A549 (cell line): ENCODE results near the gene TMEM213. TPM values are rescaled to one million over a fixed set of nuclear protein-coding genes. Genes with fewer than 3 reads are reported as not detected.

Experiments
- ATAC-seq, 2 experiments: fragments of 200-7000 bp in 1 of 2; fragments of >200 bp in 1 of 2; cut with Nextera tagmentation in 1 of 2; cut with Tn5 transposase in 1 of 2; 3 replicates each; pipeline versions ENCODE4 v1.8.0 to v1.9.1; 2018 to 2020; ENCODE audit warnings: mild to moderate bottlenecking in 1 of 2, moderate library complexity in 1 of 2
- CTCF ChIA-PET: fragments of 300-600 bp; sonication (Branson Sonifier 250); formaldehyde crosslinking; extraction: SDS; loops from one replicate; lab custom pipeline; 2021; ENCODE audit warnings: antibody characterized with exemption, inconsistent platforms; lab: Yijun Ruan, JAX
- POLR2A ChIA-PET: fragments of 350-600 bp; formaldehyde crosslinking; extraction: SDS; loops from one replicate; lab custom pipeline; 2021; ENCODE audit warnings: antibody characterized with exemption, inconsistent platforms; lab: Yijun Ruan, JAX
- DNase-seq, 2 experiments: peaks; one replicate each; pipeline versions ENCODE4 v3.0.0 to v3.0.0-alpha.2; 2011 to 2016; ENCODE audit warnings: low read depth in 1 of 2, low spot score in 1 of 2
- FAIRE-seq: peaks from 2 replicates; lab custom pipeline; 2011; peaks lifted over from hg19 to GRCh38; lab: Jason Lieb, UNC
- H3K27ac ChIP-seq, 2 experiments: fragments of >200 bp; sonication (Bioruptor Twin); formaldehyde crosslinking; 3 replicates each; pipeline ENCODE4 v1.5.1; 2016 to 2017
- H3K4me1 ChIP-seq: fragments of >200 bp; sonication (Bioruptor Twin); formaldehyde crosslinking; 3 replicates; pipeline ENCODE4 v1.6.1; 2016
- H3K4me2 ChIP-seq: fragments of >200 bp; sonication (Bioruptor Twin); formaldehyde crosslinking; 3 replicates; pipeline ENCODE4 v1.6.1; 2016
- H3K4me3 ChIP-seq: fragments of >200 bp; sonication (Bioruptor Twin); formaldehyde crosslinking; 3 replicates; pipeline ENCODE4 v1.5.1; 2016
- H3K9me3 ChIP-seq: fragments of >200 bp; sonication (Bioruptor Twin); formaldehyde crosslinking; 3 replicates; pipeline ENCODE4 v1.6.1; 2016
- BHLHE40 ChIP-seq: IDR thresholded peaks from 2 replicates; pipeline ENCODE4 v1.6.1; 2012; ENCODE audit warnings: low read depth, low read length, inconsistent platforms
- CHD2 ChIP-seq: fragments of 150-350 bp; IDR thresholded peaks from 2 replicates; pipeline ENCODE4 v1.6.1; 2014; ENCODE audit warnings: low read length; ENCODE audit not compliant: partially characterized antibody
- FOSB ChIP-seq: fragments of 250-450 bp; sonication (Bioruptor Pico); IDR thresholded peaks from 2 replicates; pipeline ENCODE4 v1.5.0; 2020; ENCODE audit warnings: mild to moderate bottlenecking, moderate library complexity
- GATA3 ChIP-seq: IDR thresholded peaks from 2 replicates; pipeline ENCODE4 v1.6.1; 2012; ENCODE audit warnings: borderline replicate concordance
- HOXA7 ChIP-seq: fragments of 250-450 bp; sonication (Bioruptor Pico); IDR thresholded peaks from 2 replicates; pipeline ENCODE4 v1.5.0; 2020; ENCODE audit warnings: mild to moderate bottlenecking, moderate library complexity
- HOXB5 ChIP-seq: fragments of 250-450 bp; sonication (Bioruptor Pico); IDR thresholded peaks from 2 replicates; pipeline ENCODE4 v1.5.0; 2020; ENCODE audit warnings: mild to moderate bottlenecking, moderate library complexity
- JUN ChIP-seq, 2 experiments: fragments of >200 bp; sonication (Bioruptor Twin); formaldehyde crosslinking; IDR thresholded peaks; 2 replicates in 1 of 2; 3 replicates in 1 of 2; pipeline ENCODE4 v1.6.1; 2016 to 2017
- MAX ChIP-seq: IDR thresholded peaks from 2 replicates; pipeline ENCODE4 v1.6.1; 2012
- MAZ ChIP-seq: fragments of 150-350 bp; IDR thresholded peaks from 2 replicates; pipeline ENCODE4 v1.6.1; 2014; ENCODE audit warnings: antibody characterized with exemption, low read depth, low read length, borderline replicate concordance
- MYC ChIP-seq: IDR thresholded peaks from 2 replicates; pipeline ENCODE4 v1.6.1; 2012; ENCODE audit warnings: mild to moderate bottlenecking, inconsistent platforms, low read length, improper control_type of control experiment, borderline replicate concordance
- NFE2L2 ChIP-seq: fragments of 150-350 bp; conservative IDR thresholded peaks from 2 replicates; pipeline ENCODE4 v1.6.1; 2014; ENCODE audit warnings: low read length
- PBX3 ChIP-seq: IDR thresholded peaks from 2 replicates; pipeline ENCODE4 v1.6.1; 2012
- RARB ChIP-seq: fragments of 250-450 bp; sonication (Bioruptor Pico); IDR thresholded peaks from 2 replicates; pipeline ENCODE4 v1.8.0; 2021; ENCODE audit warnings: mild to moderate bottlenecking, moderate library complexity
- RCOR1 ChIP-seq: fragments of 150-350 bp; IDR thresholded peaks from 2 replicates; pipeline ENCODE4 v1.6.1; 2014; ENCODE audit warnings: antibody characterized with exemption, low read length, low read depth
- RFX5 ChIP-seq: fragments of 450-650 bp; IDR thresholded peaks from 2 replicates; pipeline ENCODE4 v1.7.1; 2014; ENCODE audit warnings: antibody characterized with exemption, mild to moderate bottlenecking, moderate library complexity
- TP53 ChIP-seq: fragments of 250-450 bp; sonication (Bioruptor Pico); IDR thresholded peaks from 2 replicates; pipeline ENCODE4 v1.5.0; 2021; ENCODE audit warnings: mild to moderate bottlenecking, moderate library complexity
- ZFP36 ChIP-seq: fragments of 450-650 bp; IDR thresholded peaks from 2 replicates; pipeline ENCODE4 v1.6.1; 2014; ENCODE audit warnings: borderline replicate concordance; ENCODE audit not compliant: partially characterized antibody
- ZNF302 ChIP-seq: fragments of 250-450 bp; sonication (Bioruptor Pico); IDR thresholded peaks from 2 replicates; pipeline ENCODE4 v1.9.0; 2021; ENCODE audit warnings: inconsistent platforms, mild to moderate bottlenecking, moderate library complexity
- ZSCAN20 ChIP-seq: fragments of 250-450 bp; sonication (Bioruptor Pico); IDR thresholded peaks from 2 replicates; pipeline ENCODE4 v1.8.0; 2022; ENCODE audit warnings: mild to moderate bottlenecking, moderate library complexity
- WGBS: methylation state at CpG from one replicate; pipeline ENCODE4 v1.1.6; 2017; ENCODE audit errors: missing lambda C conversion rate; 5-methylcytosine and 5-hydroxymethylcytosine counted together
- polyA plus RNA-seq, 4 experiments: library from polyadenylated mRNA; depleted of rRNA in 3 of 4; stranded (reverse); fragments of >200 nt; fragmentation: RNase III in 1 of 4; extraction: RNeasy Plus Mini Kit Qiagen cat#74134 plus additional on column Dnase treatment in 1 of 4; gene quantifications; 2 replicates in 3 of 4; 3 replicates in 1 of 4; pipeline ENCODE4 v1.2.3, GENCODE V29; 2011 to 2017
- TF ChIP-seq, protein P1 (sequence below): fragments of 250-450 bp; sonication (Bioruptor Pico); IDR thresholded peaks from 2 replicates; pipeline ENCODE4 v1.5.0; 2021; ENCODE audit warnings: mild to moderate bottlenecking, moderate library complexity, borderline replicate concordance
- TF ChIP-seq, protein P2 (sequence below): IDR thresholded peaks from 2 replicates; pipeline ENCODE4 v1.6.1; 2012; ENCODE audit warnings: low read depth, borderline replicate concordance
- TF ChIP-seq, protein P3 (sequence below): fragments of 250-450 bp; sonication (Bioruptor Pico); IDR thresholded peaks from 2 replicates; pipeline ENCODE4 v1.5.0; 2020; ENCODE audit warnings: low read depth, mild to moderate bottlenecking, moderate library complexity
- TF ChIP-seq, protein P4 (sequence below): fragments of >200 bp; sonication (Bioruptor Twin); formaldehyde crosslinking; IDR thresholded peaks from 3 replicates; pipeline ENCODE4 v1.6.1; 2016

Gene TMEM213
- polyA plus RNA-seq, 2 of the 4 experiments (the other 2 are of a cell fraction): not detected

DNA sequence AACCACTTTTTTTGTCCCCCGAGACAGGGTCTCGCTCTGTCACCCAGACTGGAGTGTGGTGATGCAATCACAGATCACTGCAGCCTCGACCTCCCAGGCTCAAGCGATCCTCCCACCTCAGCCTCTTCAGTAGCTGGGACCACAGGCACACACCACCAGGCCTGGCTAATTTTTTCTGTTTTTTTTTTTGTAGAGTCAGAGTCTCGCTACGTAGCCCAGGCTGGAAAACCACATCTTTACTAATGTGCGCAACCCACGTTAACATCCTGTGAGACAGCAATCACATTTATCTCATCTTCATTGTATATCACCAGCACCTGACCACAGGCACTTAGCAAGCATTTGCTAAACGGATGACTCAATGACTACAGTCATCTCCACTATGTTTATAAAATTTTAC, 78.0 kb downstream of the TMEM213 start (continued):
- TF ChIP-seq, protein P1, sequence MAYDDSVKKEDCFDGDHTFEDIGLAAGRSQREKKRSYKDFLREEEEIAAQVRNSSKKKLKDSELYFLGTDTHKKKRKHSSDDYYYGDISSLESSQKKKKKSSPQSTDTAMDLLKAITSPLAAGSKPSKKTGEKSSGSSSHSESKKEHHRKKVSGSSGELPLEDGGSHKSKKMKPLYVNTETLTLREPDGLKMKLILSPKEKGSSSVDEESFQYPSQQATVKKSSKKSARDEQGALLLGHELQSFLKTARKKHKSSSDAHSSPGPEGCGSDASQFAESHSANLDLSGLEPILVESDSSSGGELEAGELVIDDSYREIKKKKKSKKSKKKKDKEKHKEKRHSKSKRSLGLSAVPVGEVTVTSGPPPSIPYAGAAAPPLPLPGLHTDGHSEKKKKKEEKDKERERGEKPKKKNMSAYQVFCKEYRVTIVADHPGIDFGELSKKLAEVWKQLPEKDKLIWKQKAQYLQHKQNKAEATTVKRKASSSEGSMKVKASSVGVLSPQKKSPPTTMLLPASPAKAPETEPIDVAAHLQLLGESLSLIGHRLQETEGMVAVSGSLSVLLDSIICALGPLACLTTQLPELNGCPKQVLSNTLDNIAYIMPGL (CRISPR knock-in tag): no peak
- TF ChIP-seq RCOR1 (no peak), CHD2 (no peak), HOXB5 (CRISPR knock-in tag) (no peak), ZNF302 (CRISPR knock-in tag) (no peak)

DNA sequence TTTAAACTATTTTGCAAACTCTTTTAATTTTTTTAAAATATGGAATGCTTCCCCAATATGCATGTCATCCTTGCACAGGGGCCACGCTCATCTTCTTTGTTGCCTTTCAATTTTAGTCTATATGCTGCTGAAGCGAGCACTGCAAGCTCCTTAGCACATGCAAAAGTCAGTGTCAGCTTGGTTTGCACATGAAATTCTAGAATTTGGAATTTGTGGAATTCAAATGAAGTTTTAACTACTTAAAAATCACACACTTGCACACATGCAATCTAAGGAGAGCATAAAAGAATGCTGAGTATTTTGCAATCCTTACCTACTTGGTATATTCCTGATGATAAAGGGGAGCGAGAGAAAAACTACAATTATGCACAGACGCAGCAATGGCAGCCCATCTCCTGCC, 78.5 kb downstream of the TMEM213 start:
- ChIA-PET CTCF (interaction anchor here (0.9 to 2.5 kb wide), 4 partner anchors 10 to 19 kb away, joined by 3 to 19 read pairs (median 4); no protein-coding TSS in a partner anchor), POLR2A (no interaction called here)
- no peak overlapping the region for H3K4me3 ChIP-seq
- ATAC-seq: no peak
- DNase-seq: no peak
- peaks cover 26% of the 10 kb centered on the region for H3K4me1 ChIP-seq
- TF ChIP-seq RARB (CRISPR knock-in tag) (no peak), RCOR1 (no peak), GATA3 (no peak), JUN (IDR thresholded peaks at IDR 0.05) (no peak), FOSB (CRISPR knock-in tag) (no peak), HOXA7 (CRISPR knock-in tag) (no peak), MYC (no peak), MAZ (no peak), ZFP36 (no peak), PBX3 (no peak)
- TF ChIP-seq, protein P2, sequence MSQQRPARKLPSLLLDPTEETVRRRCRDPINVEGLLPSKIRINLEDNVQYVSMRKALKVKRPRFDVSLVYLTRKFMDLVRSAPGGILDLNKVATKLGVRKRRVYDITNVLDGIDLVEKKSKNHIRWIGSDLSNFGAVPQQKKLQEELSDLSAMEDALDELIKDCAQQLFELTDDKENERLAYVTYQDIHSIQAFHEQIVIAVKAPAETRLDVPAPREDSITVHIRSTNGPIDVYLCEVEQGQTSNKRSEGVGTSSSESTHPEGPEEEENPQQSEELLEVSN: no peak
- TF ChIP-seq, protein P3, sequence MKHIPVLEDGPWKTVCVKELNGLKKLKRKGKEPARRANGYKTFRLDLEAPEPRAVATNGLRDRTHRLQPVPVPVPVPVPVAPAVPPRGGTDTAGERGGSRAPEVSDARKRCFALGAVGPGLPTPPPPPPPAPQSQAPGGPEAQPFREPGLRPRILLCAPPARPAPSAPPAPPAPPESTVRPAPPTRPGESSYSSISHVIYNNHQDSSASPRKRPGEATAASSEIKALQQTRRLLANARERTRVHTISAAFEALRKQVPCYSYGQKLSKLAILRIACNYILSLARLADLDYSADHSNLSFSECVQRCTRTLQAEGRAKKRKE: no peak
- H3K9me3 ChIP-seq: no peaks in the 10 kb centered on the region
- whole genome bisulfite sequencing: 97% methylated on average over 4 of the region's 4 CpGs
- no peak for FAIRE-seq
- peak overlapping the region; percentile 36 for H3K4me2 ChIP-seq
- peak overlapping the region in 1 of 2 experiments; percentile 44; a peak in 2 of 6 replicates for H3K27ac ChIP-seq

DNA sequence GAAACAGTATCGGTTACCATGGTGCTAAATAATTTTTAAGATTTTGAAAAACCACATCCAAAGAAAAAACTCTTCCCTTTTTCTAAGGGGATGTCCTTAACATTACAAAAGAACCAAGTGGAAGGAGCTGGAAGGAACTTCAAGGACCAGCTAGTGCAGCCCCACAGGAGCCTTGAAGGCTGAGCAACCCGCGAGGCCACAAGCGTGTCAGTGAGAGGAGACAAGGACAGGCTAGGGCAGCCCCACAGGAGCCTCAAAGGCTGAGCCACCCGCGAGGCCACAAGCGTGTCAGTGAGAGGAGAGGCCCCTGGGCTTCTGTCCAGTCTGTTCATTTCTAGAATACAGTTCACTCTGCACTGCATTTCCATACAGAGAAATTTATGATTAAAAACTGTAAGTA, 80.3 kb downstream of the TMEM213 start:
- H3K4me1 ChIP-seq: peaks cover 17% of the 10 kb centered on the region; the same call in 2 of the 3 replicates
- WGBS: 93% methylated on average over 7 of the region's 7 CpGs
- H3K4me3 ChIP-seq: no peak overlapping the region
- ChIA-PET CTCF (interaction anchor here (0.5 to 2.5 kb wide), 6 partner anchors 9 to 683 kb away, joined by 3 to 19 read pairs (median 3); no protein-coding TSS in a partner anchor), POLR2A (interaction anchor here (0.6 kb wide), 1 partner anchor 8 kb away, joined by 3 read pairs; no protein-coding TSS in a partner anchor)
- H3K27ac ChIP-seq: 0 out of 6 replicates have a peak overlapping the region, but pooled peaks of 1 of the 2 experiments have one; percentile 4
- H3K4me2 ChIP-seq: no peak overlapping the region
- no peak for ATAC-seq
- no peak for DNase-seq
- H3K9me3 ChIP-seq: no peaks in the 10 kb centered on the region
- no peak for FAIRE-seq
- TF ChIP-seq TP53 (CRISPR knock-in tag) (no peak), MAX (no peak), BHLHE40 (no peak), RFX5 (no peak), ZSCAN20 (CRISPR knock-in tag) (no peak), NFE2L2 (no peak)
- TF ChIP-seq, protein P3: no peak
- TF ChIP-seq, protein P2: no peak
- TF ChIP-seq, protein P4, sequence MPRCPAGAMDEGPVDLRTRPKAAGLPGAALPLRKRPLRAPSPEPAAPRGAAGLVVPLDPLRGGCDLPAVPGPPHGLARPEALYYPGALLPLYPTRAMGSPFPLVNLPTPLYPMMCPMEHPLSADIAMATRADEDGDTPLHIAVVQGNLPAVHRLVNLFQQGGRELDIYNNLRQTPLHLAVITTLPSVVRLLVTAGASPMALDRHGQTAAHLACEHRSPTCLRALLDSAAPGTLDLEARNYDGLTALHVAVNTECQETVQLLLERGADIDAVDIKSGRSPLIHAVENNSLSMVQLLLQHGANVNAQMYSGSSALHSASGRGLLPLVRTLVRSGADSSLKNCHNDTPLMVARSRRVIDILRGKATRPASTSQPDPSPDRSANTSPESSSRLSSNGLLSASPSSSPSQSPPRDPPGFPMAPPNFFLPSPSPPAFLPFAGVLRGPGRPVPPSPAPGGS: no peak
- TF ChIP-seq, protein P1 (CRISPR knock-in tag): no peak
